GM21529 (cell line): Measurements from ENCODE around the gene PRKAR1A.
A peak's percentile ranks its signal among the peaks of the same experiment; 100 is the strongest.
"Not testable (repeated sequence)": the region's sequence is repeated elsewhere in the genome, so short reads cannot be mapped to it uniquely, and the experiment has no call there.

Experiments
- ATAC-seq: cut with Tn5 transposase; IDR thresholded peaks from one replicate; pipeline ENCODE4 v1.9.1; 2021; ENCODE audit not compliant: unreplicated experiment

The PRKAR1A gene

DNA sequence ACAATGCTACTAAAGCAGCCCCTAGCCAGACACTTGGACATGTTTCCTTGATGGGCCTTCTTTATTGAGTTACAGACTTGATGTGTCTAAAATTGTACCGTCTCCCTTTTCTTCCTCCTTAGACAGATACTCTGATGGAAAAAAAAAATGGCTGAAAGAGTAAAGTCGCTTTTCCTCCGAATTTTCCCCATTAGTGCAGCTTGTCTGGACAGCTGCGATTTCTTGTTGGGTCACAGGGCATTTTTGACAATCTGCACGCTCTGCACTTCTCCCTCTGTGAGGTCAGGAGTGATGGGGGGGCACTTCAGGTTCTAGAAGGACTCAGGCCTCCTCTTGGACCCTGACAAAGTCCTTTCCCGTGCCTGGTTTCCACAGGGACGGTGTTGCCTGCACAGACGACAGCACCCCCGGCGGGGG is 968 bp upstream of the PRKAR1A start:
- ATAC-seq, result no peak

DNA sequence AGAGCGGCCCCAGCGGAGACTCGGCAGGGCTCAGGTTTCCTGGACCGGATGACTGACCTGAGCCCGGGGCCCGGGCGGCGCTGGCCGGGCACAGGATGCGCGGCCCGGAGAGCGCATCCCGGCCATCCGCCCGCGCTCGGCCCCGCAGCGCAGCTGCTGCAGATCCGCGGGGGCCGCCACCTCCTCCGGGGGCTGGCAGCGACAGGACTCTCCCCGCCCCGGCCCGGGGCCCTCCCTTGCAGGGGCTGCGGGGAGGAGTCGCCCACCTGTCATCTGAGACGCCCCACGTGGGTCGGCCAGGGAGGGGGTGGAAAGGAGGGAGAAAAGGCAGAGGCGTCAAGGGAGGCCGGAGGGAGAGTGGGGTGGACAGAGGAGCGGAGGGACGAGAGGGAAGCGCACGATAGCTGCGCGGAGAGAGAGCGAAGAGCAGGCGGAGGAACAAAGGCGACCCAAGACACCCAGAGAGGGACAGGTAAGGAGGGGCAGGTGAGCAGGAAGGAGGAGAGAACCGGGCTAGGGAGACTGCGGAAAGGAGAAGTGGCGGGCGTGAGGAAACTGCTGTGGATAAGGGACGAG is 471 bp upstream of the PRKAR1A start:
- ATAC-seq, result peak; percentile 43

DNA sequence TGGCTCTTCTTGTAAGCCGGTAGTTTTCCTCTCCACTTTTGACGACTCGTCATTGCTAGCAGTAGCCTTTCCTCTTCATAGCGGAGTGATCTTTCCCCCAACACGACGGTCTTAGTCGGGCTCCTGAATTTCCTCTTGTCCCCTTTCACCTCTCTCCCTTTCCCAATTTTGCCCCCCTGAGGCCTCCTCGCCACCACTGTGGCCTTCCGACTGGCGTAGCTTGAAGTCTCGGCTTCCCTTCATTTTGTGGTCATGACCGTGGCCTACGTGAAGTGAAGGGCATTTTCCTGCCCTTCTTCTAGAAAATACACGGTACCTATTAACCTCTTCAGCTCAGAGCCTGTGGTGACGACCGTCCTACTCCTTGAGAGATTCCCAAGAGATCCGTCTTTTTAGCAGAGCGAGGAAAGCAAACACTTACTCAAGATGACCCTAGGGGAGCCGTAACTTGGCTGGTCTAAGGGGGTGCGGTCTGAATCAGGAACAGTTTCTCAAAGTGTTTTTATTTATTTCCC is 787 bp downstream of the PRKAR1A start:
- no peak for ATAC-seq

DNA sequence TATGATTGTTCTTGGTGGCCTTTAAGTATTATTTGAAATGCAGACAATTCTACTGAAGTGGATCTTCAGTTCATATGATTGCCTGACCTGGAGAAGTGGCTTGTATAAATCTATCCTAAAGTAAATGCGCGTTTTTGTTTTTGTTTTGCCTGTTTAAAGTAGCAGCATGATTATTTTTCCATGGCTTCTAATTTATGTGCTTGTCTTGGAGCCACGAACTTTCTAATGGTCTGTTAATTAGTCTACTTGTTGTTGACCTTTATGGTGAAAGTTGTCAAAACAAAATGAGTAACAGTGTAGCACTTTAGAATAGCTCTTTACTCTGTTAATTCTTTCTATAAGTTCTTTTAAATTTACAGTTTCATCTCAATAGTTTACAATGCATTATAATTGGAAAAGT is 1.7 kb downstream of the PRKAR1A start:
- ATAC-seq, result no peak

DNA sequence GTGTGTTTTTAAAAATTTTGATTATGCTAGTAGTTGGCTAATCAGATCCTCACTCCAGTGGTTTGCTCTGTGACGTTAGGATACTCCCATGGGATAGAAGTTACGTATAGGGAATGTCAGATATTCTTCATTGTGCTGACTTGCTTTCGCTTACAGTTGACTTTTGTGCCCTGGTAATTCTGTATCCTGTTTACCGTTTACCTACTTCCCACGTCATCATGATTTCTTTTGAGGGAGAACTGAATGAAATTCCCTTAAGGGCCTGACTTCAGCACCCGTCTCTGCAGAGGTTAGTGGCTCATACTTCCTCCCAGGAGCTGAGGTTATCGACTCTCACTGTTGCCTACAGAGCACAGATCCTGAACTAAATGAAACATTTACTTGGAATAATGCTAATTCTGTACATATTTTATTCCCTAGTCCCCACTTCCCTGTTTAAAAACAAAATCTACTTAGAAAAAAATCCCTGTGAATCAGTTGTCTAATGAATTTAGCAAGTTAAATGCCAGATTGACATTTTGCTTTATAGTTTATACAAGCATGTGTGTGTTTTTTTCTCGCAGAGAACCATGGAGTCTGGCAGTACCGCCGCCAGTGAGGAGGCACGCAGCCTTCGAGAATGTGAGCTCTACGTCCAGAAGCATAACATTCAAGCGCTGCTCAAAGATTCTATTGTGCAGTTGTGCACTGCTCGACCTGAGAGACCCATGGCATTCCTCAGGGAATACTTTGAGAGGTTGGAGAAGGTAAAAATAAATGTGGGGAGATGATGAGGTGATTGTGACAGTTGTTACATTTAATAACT is 2.8 kb downstream of the PRKAR1A start:
- ATAC-seq, result no peak

DNA sequence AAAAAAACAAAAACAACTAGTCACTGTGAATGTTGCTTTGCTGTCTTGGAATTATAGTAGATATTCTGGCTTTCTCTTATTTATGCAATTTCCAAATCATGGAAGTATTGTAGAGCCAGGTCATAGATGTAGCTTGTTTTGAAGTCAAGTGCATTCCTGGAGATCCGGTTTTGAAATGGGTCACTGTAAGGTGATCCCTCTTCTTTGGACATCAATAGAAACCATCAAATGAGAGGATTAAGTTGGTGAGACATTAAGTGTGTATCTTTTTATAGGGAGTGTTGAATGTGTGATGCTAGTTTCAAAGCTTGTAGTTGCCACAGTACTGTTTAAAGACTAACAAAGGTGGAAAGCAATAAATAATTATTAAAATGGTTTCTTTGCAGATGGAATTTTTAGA is 4.5 kb downstream of the PRKAR1A start:
- no peak for ATAC-seq

DNA sequence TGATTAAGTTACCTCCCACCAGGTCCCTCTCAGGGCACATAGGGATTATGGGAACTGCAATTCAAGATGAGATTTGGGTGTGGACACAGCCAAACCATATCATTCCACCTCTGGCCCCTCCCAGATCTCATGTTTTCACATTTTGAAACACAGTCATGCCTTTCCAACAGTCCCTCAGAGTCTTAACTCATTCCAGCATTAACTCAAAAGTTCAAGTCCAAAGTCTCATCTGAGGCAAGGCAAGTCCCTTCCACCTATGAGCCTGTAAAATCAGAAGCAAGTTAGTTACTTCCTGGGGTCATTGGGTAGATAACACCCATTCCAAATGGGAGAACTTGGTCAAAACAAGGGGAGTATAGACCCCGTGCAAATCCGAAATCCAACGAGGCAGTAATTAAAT is 5.4 kb downstream of the PRKAR1A start:
- ATAC-seq, result not testable (repeated sequence)

DNA sequence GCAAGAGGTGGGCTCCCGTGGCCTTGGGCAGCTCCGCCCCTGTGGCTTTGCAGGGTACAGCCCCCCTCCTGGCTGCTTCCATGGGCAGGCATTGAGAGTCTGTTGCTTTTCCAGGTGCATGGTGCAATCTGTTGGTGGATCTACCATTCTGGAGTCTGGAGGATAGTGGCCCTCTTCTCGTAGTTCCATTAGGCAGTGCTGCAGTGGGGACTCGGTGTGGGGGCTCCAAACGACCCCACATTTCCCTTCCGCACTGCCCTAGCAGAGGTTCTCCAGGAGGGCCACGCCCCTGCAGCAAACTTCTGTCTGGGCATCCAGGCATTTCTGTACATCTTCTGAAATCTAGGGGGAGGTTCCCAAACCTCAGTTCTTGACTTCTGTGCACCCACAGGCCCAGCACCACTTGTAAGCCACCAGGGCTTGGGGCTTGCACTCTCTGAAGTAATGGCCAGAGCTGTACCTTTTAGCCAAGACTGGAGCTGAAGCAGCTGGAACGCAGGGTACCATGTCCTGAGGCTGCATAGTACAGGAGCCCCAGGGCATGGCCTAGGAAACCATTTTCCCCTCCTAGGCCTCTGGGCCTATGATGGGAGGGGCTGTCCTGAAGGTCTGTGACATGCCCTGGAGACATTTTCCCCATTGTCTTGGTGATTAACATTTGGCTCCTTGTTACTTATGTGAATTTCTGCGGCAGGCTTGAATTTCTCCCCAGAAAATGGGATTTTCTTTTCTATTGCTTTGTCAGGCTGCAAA is 6.0 kb downstream of the PRKAR1A start:
- ATAC-seq, result no peak

DNA sequence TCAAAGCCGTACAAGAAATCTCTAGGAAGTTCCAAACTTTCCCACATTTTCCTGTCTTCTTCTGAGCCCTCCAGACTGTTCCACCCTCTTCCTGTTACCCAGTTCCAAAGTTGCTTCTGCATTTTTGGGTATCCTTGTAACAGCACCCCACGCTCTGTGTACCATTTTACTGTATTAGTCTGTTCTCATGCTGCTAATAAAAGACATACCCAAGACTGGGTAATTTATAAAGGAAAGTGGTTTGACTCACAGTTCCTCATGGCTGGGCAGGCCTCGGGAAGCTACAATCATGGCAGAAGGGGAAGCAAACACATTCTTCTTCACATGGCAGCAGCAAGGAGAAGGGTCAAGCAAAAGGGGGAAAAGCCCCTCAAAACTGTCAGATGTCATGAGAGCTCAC is 6.8 kb downstream of the PRKAR1A start:
- ATAC-seq, result not testable (repeated sequence)

DNA sequence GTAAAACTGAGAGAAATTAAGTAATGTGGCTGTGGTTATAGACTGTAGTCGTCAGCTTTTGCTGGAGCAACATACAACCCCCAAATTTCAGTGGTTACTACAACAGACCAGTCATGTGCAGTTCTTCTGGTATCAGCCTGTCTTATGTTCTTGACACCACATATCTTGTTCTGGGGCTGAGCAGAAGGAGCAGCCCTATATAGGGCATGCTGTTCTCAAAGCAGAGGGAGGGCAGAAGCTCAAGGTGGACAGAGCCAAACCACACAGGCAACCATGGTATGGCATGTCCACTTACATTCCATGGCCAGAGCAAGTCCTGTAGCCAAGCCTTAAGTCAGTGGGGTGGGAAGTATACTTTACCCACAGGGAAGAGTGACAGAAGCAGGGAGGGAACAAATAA is 7.7 kb downstream of the PRKAR1A start:
- ATAC-seq, result no peak

DNA sequence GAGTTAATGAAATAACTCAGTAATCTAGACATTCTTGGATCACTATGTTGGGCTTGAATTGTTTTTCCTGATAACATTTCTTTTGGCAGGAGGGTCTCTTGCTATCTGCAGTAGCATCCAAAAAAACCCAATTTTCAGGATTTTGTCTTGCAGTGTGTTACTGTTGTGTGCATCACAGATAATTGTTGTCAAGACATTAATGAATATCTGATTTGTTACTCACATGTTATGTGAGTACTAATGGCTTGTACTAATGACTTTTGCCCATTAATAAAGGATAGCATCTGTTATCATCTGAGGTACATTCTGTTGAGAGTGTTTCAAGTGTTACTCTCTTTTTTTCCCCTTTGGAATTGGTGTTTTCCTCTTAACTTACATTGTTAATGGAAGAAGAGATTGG is 10.0 kb downstream of the PRKAR1A start:
- ATAC-seq, result no peak

DNA sequence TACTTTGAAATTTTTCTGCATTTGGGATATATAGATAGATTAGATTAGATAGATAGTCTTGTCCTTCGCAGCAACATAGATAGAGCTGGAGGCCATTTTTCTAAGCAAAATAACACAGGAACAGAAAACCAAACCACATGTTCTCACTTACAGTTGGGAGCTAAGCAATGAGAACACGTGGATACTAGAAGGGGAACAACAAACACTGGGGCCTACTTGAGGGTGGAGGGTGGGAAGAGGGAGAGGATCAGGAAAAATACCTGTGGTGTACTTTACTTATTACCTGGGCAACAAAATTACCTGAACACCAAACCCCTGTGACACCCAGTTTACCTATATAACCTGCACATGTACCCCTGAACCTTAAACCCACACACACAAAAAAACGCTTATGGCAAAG is 14.3 kb downstream of the PRKAR1A start:
- no peak for ATAC-seq

DNA sequence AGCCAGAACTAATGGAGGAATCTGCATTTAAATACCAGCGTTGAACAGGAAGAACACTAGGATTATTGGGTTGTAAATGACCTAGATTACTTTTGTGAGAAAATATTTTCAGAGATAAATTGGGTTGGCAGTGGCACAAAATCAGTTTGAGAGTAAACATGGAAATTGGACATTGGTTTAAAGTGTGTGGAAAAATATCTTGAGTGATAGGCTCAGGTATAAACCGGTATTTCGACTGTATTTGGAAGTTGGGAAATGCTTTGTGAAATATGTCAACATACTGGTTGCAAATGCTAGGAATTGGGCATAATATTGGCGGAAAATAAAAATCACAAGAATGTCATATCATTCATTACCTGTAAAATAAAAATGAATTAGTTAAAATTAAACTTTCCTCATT is 15.1 kb downstream of the PRKAR1A start:
- no peak for ATAC-seq

DNA sequence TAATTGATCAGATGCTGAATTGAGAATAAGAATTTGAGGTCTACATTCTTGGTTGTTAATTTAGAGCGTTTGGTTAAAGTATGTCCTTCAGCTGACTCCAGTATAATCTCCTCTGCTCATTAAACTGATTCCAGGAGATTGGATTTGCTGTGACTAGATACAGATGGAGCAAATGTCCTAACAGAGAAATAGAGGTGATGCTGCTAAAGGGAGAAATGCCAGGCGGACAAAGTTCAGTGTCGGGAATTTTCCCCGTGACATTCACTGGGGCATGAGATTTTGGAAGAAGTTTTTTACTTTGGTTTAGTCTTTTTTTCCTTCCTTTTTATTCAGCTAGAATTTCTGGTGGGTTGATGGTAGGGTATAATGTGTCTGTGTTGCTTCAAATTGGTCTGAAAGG is 19.0 kb downstream of the PRKAR1A start:
- ATAC-seq, result no peak

DNA sequence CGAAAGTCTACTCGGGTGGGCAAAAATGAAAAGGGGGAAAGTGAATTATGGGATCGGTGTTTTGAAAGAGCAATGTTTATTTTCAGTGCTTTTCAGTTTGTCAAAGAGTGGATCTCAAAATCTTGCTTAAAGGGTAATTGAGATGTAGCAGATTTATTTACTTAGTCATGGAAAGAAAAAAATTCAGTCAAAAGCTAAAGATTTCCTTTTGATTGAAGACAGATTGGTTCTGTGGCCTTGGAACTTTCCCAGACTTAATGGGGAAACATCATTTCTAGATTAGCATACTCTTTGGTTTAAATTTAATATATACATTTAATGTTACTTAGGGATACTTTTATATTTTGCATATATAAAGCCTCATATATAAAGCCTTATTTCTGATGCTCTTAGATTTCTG is 20.6 kb downstream of the PRKAR1A start:
- no peak for ATAC-seq

DNA sequence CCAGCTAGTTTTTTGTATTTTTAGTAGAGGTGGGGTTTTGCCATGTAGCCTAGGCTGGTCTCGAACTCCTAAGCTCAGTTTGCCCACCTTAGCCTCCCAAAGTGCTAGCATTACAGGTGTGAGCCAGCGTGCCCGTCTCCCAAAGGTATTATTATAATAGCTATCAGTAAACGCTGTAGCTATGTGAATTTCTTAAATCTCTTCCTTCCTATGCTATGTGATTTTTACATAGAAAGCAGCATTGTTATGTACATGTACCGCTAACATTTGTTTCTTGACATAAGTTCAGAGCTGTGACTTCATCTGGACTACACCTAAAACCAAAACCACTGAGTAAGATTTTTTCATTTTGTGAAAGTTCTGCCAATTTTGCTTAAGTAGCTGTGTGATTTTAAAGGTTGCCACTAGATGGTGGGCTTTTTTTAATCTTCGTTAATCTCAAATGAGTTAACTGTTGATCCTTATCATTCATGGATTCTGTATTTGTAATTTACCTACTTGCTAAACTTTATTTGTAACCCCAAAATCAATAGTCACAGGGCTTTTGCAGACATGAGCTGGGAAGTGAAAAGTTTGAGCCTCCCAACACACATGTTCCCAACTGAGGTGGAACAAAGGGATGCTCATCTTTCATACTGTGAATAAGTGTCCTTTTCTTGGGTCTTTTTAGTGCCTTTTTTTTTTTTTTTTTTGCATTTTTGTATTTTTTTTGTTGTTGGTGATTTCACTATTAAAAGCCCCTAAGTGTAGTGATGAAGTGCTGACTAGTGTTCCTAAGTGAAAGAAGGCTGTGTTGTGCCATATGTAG is 21.9 kb downstream of the PRKAR1A start:
- ATAC-seq, result no peak

DNA sequence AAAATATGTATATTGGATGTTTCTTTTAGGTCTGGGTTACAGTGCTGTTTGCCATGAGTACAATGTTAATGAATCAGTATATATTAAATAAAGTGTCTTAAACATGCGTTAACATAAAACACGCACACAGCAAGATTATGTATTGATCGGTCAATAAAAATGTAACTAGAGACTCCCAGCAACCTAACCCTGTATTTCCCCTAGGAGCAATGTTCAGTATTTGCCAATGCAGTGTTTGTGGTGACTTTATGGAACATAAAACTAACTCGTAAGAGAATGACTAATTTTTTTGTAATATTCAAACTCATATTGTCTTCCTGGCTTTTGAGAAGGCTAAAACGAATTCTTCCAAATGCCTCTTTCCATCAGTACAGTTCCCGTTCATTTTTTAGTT is 22.5 kb downstream of the PRKAR1A start:
- no peak for ATAC-seq

DNA sequence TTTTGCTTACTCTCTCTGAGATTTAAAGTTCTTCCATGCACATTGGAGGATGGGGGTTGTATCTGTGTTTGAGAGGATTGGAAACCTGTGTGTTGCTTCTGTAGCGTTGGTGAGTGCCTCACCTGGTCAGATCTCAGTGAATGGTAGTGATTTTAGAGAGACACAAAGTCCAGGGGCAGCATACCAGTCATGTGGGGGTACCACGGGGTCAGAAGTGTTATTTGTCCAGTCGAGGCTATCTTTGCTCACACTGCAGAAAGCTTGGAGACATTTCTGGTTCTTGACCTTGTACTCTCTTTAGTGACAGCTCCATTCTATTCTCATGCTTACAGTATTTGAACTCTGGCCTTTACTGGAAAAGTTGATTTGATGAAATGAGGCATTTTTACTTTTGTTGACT is 23.7 kb downstream of the PRKAR1A start:
- ATAC-seq, result no peak

DNA sequence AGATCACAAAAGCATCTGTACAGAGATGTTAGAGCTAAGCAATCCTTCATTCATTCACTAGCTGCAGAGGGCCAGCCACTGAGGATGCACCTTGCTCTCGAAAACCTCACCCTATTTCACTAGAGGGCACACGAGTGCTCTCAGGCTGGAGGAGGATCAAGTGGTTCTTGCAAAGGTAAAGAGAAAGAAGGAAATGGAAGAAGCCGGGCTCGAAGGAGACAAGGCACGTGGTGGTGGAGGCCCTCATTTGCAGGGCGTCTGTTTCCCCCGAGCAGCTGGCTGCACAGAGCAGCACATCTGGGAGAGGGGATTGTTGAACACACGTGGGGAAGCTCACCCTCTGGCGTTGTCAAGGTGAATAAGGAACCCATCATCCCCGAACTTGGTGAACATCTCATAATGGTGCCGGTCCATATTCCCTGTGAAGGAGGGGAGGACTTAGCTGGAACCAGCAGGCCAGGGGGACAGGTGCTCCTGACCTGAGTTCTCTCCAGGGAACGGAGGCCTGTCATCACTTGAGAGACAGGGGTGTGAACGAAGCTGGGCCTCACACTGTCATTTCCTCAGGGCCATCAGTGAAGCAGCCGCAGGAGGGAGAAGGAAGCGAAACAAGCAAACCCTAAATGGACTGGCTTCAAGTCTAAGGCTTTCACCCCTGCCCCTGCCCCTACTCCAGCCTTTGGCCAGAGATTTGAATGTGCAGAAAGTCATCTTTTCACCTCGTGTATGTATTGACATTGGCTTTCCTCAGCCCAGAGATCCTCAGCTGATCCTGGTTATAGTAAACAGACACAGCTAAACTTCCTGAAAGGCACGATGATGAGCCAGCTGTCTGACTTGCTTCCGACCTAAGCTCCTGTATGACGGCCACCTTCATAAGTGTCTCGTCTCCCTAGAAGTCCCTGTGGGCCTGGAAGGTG is 27.6 kb downstream of the PRKAR1A start:
- peak; percentile 43 for ATAC-seq

DNA sequence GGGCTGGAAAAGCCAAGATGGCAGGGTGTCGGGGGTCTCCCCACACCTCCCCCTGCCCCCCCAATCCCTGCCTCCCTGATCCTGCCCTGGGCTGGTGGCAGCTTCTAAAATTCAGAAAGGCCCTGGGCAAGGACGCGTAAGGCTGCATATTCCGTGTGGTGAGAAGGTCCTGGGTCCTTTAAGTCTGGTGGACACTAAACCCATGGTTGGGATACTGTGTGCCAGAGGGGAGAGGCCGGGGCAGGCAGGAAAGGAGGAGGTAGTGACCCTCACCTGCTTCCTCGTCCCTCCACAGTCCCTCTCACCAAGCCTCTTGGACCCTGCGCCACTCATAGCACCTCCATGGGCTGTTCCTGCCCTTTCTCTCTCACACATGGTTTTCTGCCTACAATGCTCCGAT is 28.8 kb downstream of the PRKAR1A start:
- ATAC-seq, result no peak
